HepG2 (cell line): ENCODE data around the gene RNASE8. TPM values are rescaled to one million over a fixed set of nuclear protein-coding genes. Genes with fewer than 3 reads are reported as not detected.

ENCODE experiments used
- AGO1 ChIP-seq: fragments of 200-400 bp; formaldehyde crosslinking; IDR thresholded peaks from 2 replicates; pipeline ENCODE4 v1.6.1; 2017; ENCODE audit warnings: mild to moderate bottlenecking, low read depth, low read length, moderate library complexity; ENCODE audit not compliant: poor library complexity, severe bottlenecking
- BRCA1 ChIP-seq: sonication (generic); formaldehyde crosslinking; IDR thresholded peaks from 2 replicates; pipeline ENCODE4 v1.4.0; 2020; ENCODE audit warnings: missing genetic modification reagents
- CC2D1A ChIP-seq: sonication (generic); formaldehyde crosslinking; IDR thresholded peaks from 2 replicates; pipeline ENCODE4 v1.8.1; 2023; ENCODE audit warnings: mild to moderate bottlenecking, missing genetic modification reagents
- CSRNP2 ChIP-seq: sonication (generic); formaldehyde crosslinking; conservative IDR thresholded peaks from 2 replicates; pipeline ENCODE4 v1.8.0; 2022; ENCODE audit warnings: low read depth, missing genetic modification reagents
- JUN ChIP-seq: sonication (generic); formaldehyde crosslinking; IDR thresholded peaks from 2 replicates; pipeline ENCODE4 v1.4.0; 2020; ENCODE audit warnings: mild to moderate bottlenecking, missing genetic modification reagents
- KLF11 ChIP-seq: IDR thresholded peaks from 2 replicates; pipeline ENCODE4 v1.6.1; 2016; ENCODE audit warnings: missing compliant biosample characterization
- MEIS2 ChIP-seq: sonication (generic); formaldehyde crosslinking; IDR thresholded peaks from 2 replicates; pipeline ENCODE4 v1.9.0; 2021; ENCODE audit warnings: mild to moderate bottlenecking, missing genetic modification reagents
- MYNN ChIP-seq: sonication (generic); formaldehyde crosslinking; IDR thresholded peaks from 2 replicates; pipeline ENCODE4 v1.4.0; 2020; ENCODE audit warnings: mild to moderate bottlenecking, low read depth, missing genetic modification reagents
- NRL ChIP-seq: sonication (generic); formaldehyde crosslinking; IDR thresholded peaks from 2 replicates; pipeline ENCODE4 v1.5.0; 2020; ENCODE audit warnings: missing genetic modification reagents, mild to moderate bottlenecking, moderate library complexity, borderline replicate concordance
- PAXIP1 ChIP-seq: sonication (generic); formaldehyde crosslinking; conservative IDR thresholded peaks from 2 replicates; pipeline ENCODE4 v1.4.0; 2020; ENCODE audit warnings: mild to moderate bottlenecking, missing genetic modification reagents, moderate library complexity
- POLR2G ChIP-seq: fragments of 200-400 bp; formaldehyde crosslinking; IDR thresholded peaks from 2 replicates; pipeline ENCODE4 v1.6.1; 2018; ENCODE audit warnings: mild to moderate bottlenecking, low read depth, low read length, moderate library complexity
- RBM39 ChIP-seq: fragments of 200-400 bp; formaldehyde crosslinking; IDR thresholded peaks from one replicate; pipeline ENCODE4 v1.6.1; 2018; ENCODE audit warnings: antibody characterized with exemption, mild to moderate bottlenecking, low read depth, low read length; ENCODE audit not compliant: poor library complexity, severe bottlenecking
- RERE ChIP-seq: IDR thresholded peaks from 2 replicates; pipeline ENCODE4 v1.6.1; 2016; ENCODE audit warnings: low read depth, missing genetic modification reagents, missing compliant biosample characterization
- SNAPC2 ChIP-seq: sonication (generic); formaldehyde crosslinking; IDR thresholded peaks from 2 replicates; pipeline ENCODE4 v1.8.1; 2022; ENCODE audit warnings: mild to moderate bottlenecking, missing genetic modification reagents
- TGIF2 ChIP-seq: IDR thresholded peaks from 2 replicates; pipeline ENCODE4 v1.6.1; 2016; ENCODE audit warnings: control low read depth, missing compliant biosample characterization
- ZFP1 ChIP-seq: IDR thresholded peaks from 2 replicates; pipeline ENCODE4 v1.6.1; 2016
- ZKSCAN1 ChIP-seq: fragments of 150-350 bp; IDR thresholded peaks from 2 replicates; pipeline ENCODE4 v1.6.1; 2014; ENCODE audit warnings: low read length
- ZNF383 ChIP-seq: sonication (generic); formaldehyde crosslinking; IDR thresholded peaks from 2 replicates; pipeline ENCODE4 v1.4.0; 2020; ENCODE audit warnings: missing genetic modification reagents, mild to moderate bottlenecking, borderline replicate concordance
- ZNF672 ChIP-seq: sonication (generic); formaldehyde crosslinking; IDR thresholded peaks from 2 replicates; pipeline ENCODE4 v1.8.1; 2022; ENCODE audit warnings: missing genetic modification reagents
- ZNF792 ChIP-seq: IDR thresholded peaks from 2 replicates; pipeline ENCODE4 v1.6.1; 2016
- polyA plus RNA-seq, 8 experiments: library from polyadenylated mRNA; depleted of rRNA in 3 of 8; stranded (reverse) in 7 of 8; unstranded in 1 of 8; fragments of >200 nt; fragmentation: Illumina TruSeq in 4 of 8; extraction: Trizol in 4 of 8; gene quantifications; 2 replicates each; pipeline versions ENCODE4 v1.2.1 to v1.2.3, GENCODE V29; 2011 to 2016; ENCODE audit warnings: low read depth in 4 of 8, missing spikeins in 1 of 8, mixed read lengths in 1 of 8; ENCODE audit not compliant: insufficient read depth in 1 of 8
- total RNA-seq, 5 experiments: library from RNA; depleted of rRNA; stranded (reverse); fragments of >200 nt; fragmentation: Illumina TruSeq; extraction: Trizol; gene quantifications; 2 replicates each; pipeline ENCODE4 v1.2.3, GENCODE V29; 2016; ENCODE audit warnings: low read depth in 1 of 5

The RNASE8 gene
- total and polyA plus RNA-seq, 2 of the 13 experiments (the other 11 are each of a cell fraction or from before 2014, with no cell fraction given), result not detected

GRCh38 chr14:21024585-21025370 is 32.8 kb upstream of the RNASE8 start, which contains the start of gene NDRG2 (continued):
- TF ChIP-seq ZFP1 (CRISPR knock-in tag) (no peak), SNAPC2 (CRISPR knock-in tag) (no peak), RERE (0 out of 2 replicates have a peak, but pooled peaks have one; percentile 29), BRCA1 (0 out of 2 replicates have a peak, but pooled peaks have one; percentile 78), KLF11 (CRISPR knock-in tag) (no peak), TGIF2 (CRISPR knock-in tag) (0 out of 2 replicates have a peak, but pooled peaks have one; percentile 12), PAXIP1 (CRISPR knock-in tag) (peak; percentile 54; the same call in 1 of the 2 replicates), RBM39 (peak; percentile 73), AGO1 (no peak), MEIS2 (CRISPR knock-in tag) (peak; percentile 82; the same call in 1 of the 2 replicates), ZKSCAN1 (0 out of 2 replicates have a peak, but pooled peaks have one; percentile 9), CSRNP2 (CRISPR knock-in tag) (no peak), ZNF383 (no peak), JUN (CRISPR knock-in tag) (no peak), NRL (CRISPR knock-in tag) (peak; percentile 66; the same call in 1 of the 2 replicates), CC2D1A (CRISPR knock-in tag) (no peak), ZNF672 (CRISPR knock-in tag) (no peak), POLR2G (peak; percentile 80), ZNF792 (CRISPR knock-in tag) (peak; percentile 72), MYNN (CRISPR knock-in tag) (no peak)
